B cell (primary cell): ENCODE measurements around the gene TRERF1. TPM values are rescaled to one million over a fixed set of nuclear protein-coding genes. Genes with fewer than 3 reads are reported as not detected.

Experiments used
- ATAC-seq: fragments of 200-7000 bp; cut with Tn5 transposase; one replicate; pipeline ENCODE4 v1.10.0; 2021; ENCODE audit warnings: low read depth, mild to moderate bottlenecking, moderate number of reproducible peaks, moderate library complexity
- CTCF ChIA-PET: fragments of 350-600 bp; sonication (Branson Sonifier 250); formaldehyde crosslinking; loops from one replicate; lab custom pipeline; 2021; ENCODE audit warnings: antibody characterized with exemption, inconsistent platforms; lab: Charles Lee
- POLR2A ChIA-PET: fragments of 350-600 bp; sonication (Branson Sonifier 250); formaldehyde crosslinking; loops from one replicate; lab custom pipeline; 2021; ENCODE audit warnings: antibody characterized with exemption; lab: Charles Lee
- DNase-seq: peaks from one replicate; pipeline ENCODE4 v3.0.0; 2013
- H2AFZ ChIP-seq: 2 replicates; pipeline ENCODE4 v1.6.1; 2012; ENCODE audit warnings: mild to moderate bottlenecking, low read depth, low read length; ENCODE audit not compliant: insufficient read depth, poor library complexity, severe bottlenecking
- H3K27ac ChIP-seq, 2 donors: 1 replicate in 1 of 2; 2 replicates in 1 of 2; pipeline ENCODE4 v1.5.1; 2012 to 2013; ENCODE audit warnings: low read length in 2 of 2, mild to moderate bottlenecking in 2 of 2, moderate library complexity in 1 of 2
- H3K27me3 ChIP-seq, 4 experiments: fragments of 200-600 bp in 1 of 4; sonication (generic) in 1 of 4; replicated peaks in 1 of 4; 1 replicate in 2 of 4; 2 replicates in 2 of 4; pipeline versions ENCODE4 v1.6.1 to v1.7.0; 2013 to 2016; ENCODE audit warnings: low read length in 3 of 4, mild to moderate bottlenecking in 2 of 4, mixed read lengths in 1 of 4, moderate library complexity in 1 of 4; ENCODE audit not compliant: insufficient read depth in 4 of 4, control insufficient read depth in 3 of 4; ENCODE audit errors: control extremely low read depth in 1 of 4
- H3K36me3 ChIP-seq, 2 experiments: replicated peaks in 1 of 2; 1 replicate in 1 of 2; 2 replicates in 1 of 2; pipeline versions ENCODE4 v1.6.1 to v1.7.1; 2013; ENCODE audit warnings: low read length in 1 of 2; ENCODE audit not compliant: insufficient read depth in 2 of 2, control insufficient read depth in 1 of 2; ENCODE audit errors: control extremely low read depth in 1 of 2, extremely low read depth in 1 of 2
- H3K4me1 ChIP-seq, 2 donors: fragments of 200-600 bp in 1 of 2; sonication (generic) in 1 of 2; 1 replicate in 1 of 2; 2 replicates in 1 of 2; pipeline versions ENCODE4 v1.5.1 to v1.6.1; 2013 to 2017; ENCODE audit warnings: low read length in 2 of 2; ENCODE audit not compliant: control insufficient read depth in 2 of 2, insufficient read depth in 2 of 2
- H3K4me2 ChIP-seq: replicated peaks from 2 replicates; pipeline ENCODE3; 2012; ENCODE audit warnings: mild to moderate bottlenecking, low read depth, low read length; ENCODE audit not compliant: poor library complexity, severe bottlenecking
- H3K4me3 ChIP-seq, 5 experiments: fragments of 200-600 bp in 1 of 5; sonication (generic) in 1 of 5; 1 replicate in 3 of 5; 2 replicates in 2 of 5; pipeline versions ENCODE4 v1.5.1 to v1.7.0; 2011 to 2016; ENCODE audit warnings: low read length in 4 of 5, mild to moderate bottlenecking in 4 of 5, low read depth in 2 of 5, control low read depth in 1 of 5, moderate library complexity in 1 of 5; ENCODE audit not compliant: insufficient read depth in 1 of 5; ENCODE audit errors: control extremely low read depth in 1 of 5, extremely low read depth in 1 of 5
- H3K79me2 ChIP-seq: fragments of 200-600 bp; sonication (generic); one replicate; pipeline ENCODE4 v1.6.0; 2016; ENCODE audit warnings: low read length; ENCODE audit not compliant: control insufficient read depth, insufficient read depth
- H3K9ac ChIP-seq: fragments of 200-600 bp; sonication (generic); 2 replicates; pipeline ENCODE4 v1.6.1; 2017; ENCODE audit warnings: mild to moderate bottlenecking, low read length, moderate library complexity
- H3K9me3 ChIP-seq, 3 donors: one replicate each; pipeline versions ENCODE4 v1.6.1 to v1.7.1; 2013; ENCODE audit warnings: low read length in 2 of 3; ENCODE audit not compliant: control insufficient read depth in 2 of 3, insufficient read depth in 1 of 3; ENCODE audit errors: control extremely low read depth in 1 of 3
- H4K20me1 ChIP-seq: 2 replicates; pipeline ENCODE4 v1.6.0; 2012; ENCODE audit warnings: mild to moderate bottlenecking, low read length; ENCODE audit not compliant: insufficient read depth, control insufficient read depth, poor library complexity, severe bottlenecking
- H3K27ac Mint-ChIP-seq: one replicate; pipeline ENCODE4 v1.8.0; 2021; ENCODE audit warnings: mixed read lengths
- H3K27me3 Mint-ChIP-seq: one replicate; pipeline ENCODE4 v1.8.0; 2021; ENCODE audit warnings: mixed read lengths
- H3K4me1 Mint-ChIP-seq: one replicate; pipeline ENCODE4 v1.8.0; 2021; ENCODE audit warnings: mixed read lengths
- H3K4me3 Mint-ChIP-seq: one replicate; pipeline ENCODE4 v1.8.0; 2021; ENCODE audit warnings: mixed read lengths
- H3K9me3 Mint-ChIP-seq: one replicate; pipeline ENCODE4 v1.8.0; 2022; ENCODE audit warnings: mixed read lengths; ENCODE audit not compliant: insufficient read depth
- CTCF ChIP-seq: fragments of 200-600 bp; IDR thresholded peaks from one replicate; pipeline ENCODE4 v1.8.0; 2022; ENCODE audit warnings: antibody characterized with exemption, mild to moderate bottlenecking
- EZH2 ChIP-seq: IDR thresholded peaks from 2 replicates; pipeline ENCODE4 v1.6.1; 2012; ENCODE audit warnings: borderline replicate concordance, low read depth, mild to moderate bottlenecking, moderate library complexity, low read length; ENCODE audit not compliant: insufficient read depth, poor library complexity, severe bottlenecking
- WGBS: methylation state at CpG from one replicate; pipeline ENCODE4 v1.1.5; 2013; ENCODE audit warnings: missing lambda C conversion rate; ENCODE audit not compliant: insufficient coverage; 5-methylcytosine and 5-hydroxymethylcytosine counted together
- intact Hi-C: fragments of 100-400 bp; cut with micrococcal nuclease; formaldehyde crosslinking; loops from one replicate; pipeline ENCODE4 v1.10.0; 2022
- polyA plus RNA-seq: library from polyadenylated mRNA; depleted of rRNA; stranded (reverse); fragments of >200 nt; gene quantifications from 2 replicates; pipeline ENCODE4 v1.2.3, GENCODE V29; 2012
- total RNA-seq, 2 donors: library from RNA; stranded (reverse); fragments of 120-200 nt in 1 of 2; gene quantifications; 1 replicate in 1 of 2; 2 replicates in 1 of 2; pipeline versions ENCODE4 v1.2.3 to v1.2.4, GENCODE V29; 2013 to 2022

TRERF1 gene
- total and polyA plus RNA-seq, 2 donors (not counting 1 experiment from before 2014, with no cell fraction given): 3.5 to 6.7 TPM

- intact Hi-C loops: no loop called here
- POLR2A ChIA-PET: no interaction called here
- Histone ChIP-seq H3K27ac (no peak overlapping the region), H3K27me3 (no peaks in the 10 kb centered on the region), H3K9ac (no peak overlapping the region), H3K36me3 (no peaks in the 10 kb centered on the region), H3K79me2 (no peaks in the 10 kb centered on the region), H3K4me2 (no peak overlapping the region), H2AFZ (no peak overlapping the region), H3K9me3 (no peaks in the 10 kb centered on the region), H3K4me1 (no peaks in the 10 kb centered on the region), H4K20me1 (no peaks in the 10 kb centered on the region), H3K4me3 (no peak overlapping the region)
- DNase-seq: no peak
- H3K4me1 Mint-ChIP-seq: no peaks in the 10 kb centered on the region
- WGBS: 91% methylated on average over 10 of the region's 10 CpGs
- no peak for ATAC-seq
- H3K27ac Mint-ChIP-seq: no peak overlapping the region
- peaks cover 3% of the 10 kb centered on the region for H3K27me3 Mint-ChIP-seq
- TF ChIP-seq EZH2 (no peak), CTCF (no peak)
- CTCF ChIA-PET: no interaction called here
- H3K9me3 Mint-ChIP-seq: no peaks in the 10 kb centered on the region
- no peak overlapping the region for H3K4me3 Mint-ChIP-seq
Observed at GRCh38 chr6:42185597-42185996, 266.1 kb downstream of the TRERF1 start.

GRCh38 chr6:42184475-42184874 lies 267.3 kb downstream of the TRERF1 start:
- no peak for DNase-seq
- no peak overlapping the region for H3K27ac Mint-ChIP-seq
- intact Hi-C loops: no loop called here
- TF ChIP-seq EZH2: no peak
- no peak for TF ChIP-seq CTCF
- no peaks in the 10 kb centered on the region for H3K9me3 Mint-ChIP-seq
- peaks cover 0 to 3% (median 0%) of the 10 kb centered on the region in 4 experiments for H3K27me3 ChIP-seq
- H3K4me1 Mint-ChIP-seq: no peaks in the 10 kb centered on the region
- H3K36me3 ChIP-seq: no peaks in the 10 kb centered on the region
- 100% methylated on average over 1 of the region's 4 CpGs for WGBS
- H3K4me1 ChIP-seq: no peaks in the 10 kb centered on the region
- H3K9ac ChIP-seq: no peak overlapping the region
- no peak overlapping the region for H3K4me2 ChIP-seq
- H3K27me3 Mint-ChIP-seq: peaks cover 10% of the 10 kb centered on the region
- CTCF ChIA-PET: no interaction called here
- H3K9me3 ChIP-seq: no peaks in the 10 kb centered on the region
- H3K4me3 Mint-ChIP-seq: no peak overlapping the region
- no peak overlapping the region for H3K27ac ChIP-seq
- H3K79me2 ChIP-seq: no peaks in the 10 kb centered on the region
- no peak for ATAC-seq
- H4K20me1 ChIP-seq: no peaks in the 10 kb centered on the region
- H3K4me3 ChIP-seq: no peak overlapping the region
- H2AFZ ChIP-seq: no peak overlapping the region
- POLR2A ChIA-PET: no interaction called here
